Activated T-helper 2 cell treated with anti-CD3 and anti-CD28 coated beads, Interferon-gamma antibody, Interleukin-2, Interleukin-4, amounts not matched to agents 10 μg/mL and 5 μg/mL and 100 μg/mL, durations not matched to agents 14 hours and 24 hours and 36 hours (primary cell): Measurements from ENCODE around the gene CIART. TPM values are rescaled to one million over a fixed set of nuclear protein-coding genes. Genes with fewer than 3 reads are reported as not detected.
"Not testable (repeated sequence)": the region's sequence is repeated elsewhere in the genome, so short reads cannot be mapped to it uniquely, and the experiment has no call there.

Source experiments
- DNase-seq: peaks from one replicate; pipeline ENCODE4 v3.0.0; 2021; ENCODE audit warnings: low spot score
- H3K27ac Mint-ChIP-seq: one replicate; pipeline ENCODE4 v1.8.0; 2021; ENCODE audit warnings: mixed read lengths
- H3K27me3 Mint-ChIP-seq: one replicate; pipeline ENCODE4 v1.8.0; 2021; ENCODE audit warnings: low read depth, mixed read lengths
- H3K36me3 Mint-ChIP-seq: one replicate; pipeline ENCODE4 v1.8.0; 2021; ENCODE audit warnings: low read depth, mixed read lengths
- H3K4me1 Mint-ChIP-seq: one replicate; pipeline ENCODE4 v1.8.0; 2021; ENCODE audit warnings: low read depth, mixed read lengths
- H3K4me3 Mint-ChIP-seq: one replicate; pipeline ENCODE4 v1.8.0; 2021; ENCODE audit warnings: low read depth, mild to moderate bottlenecking, moderate library complexity, mixed read lengths
- H3K9me3 Mint-ChIP-seq: one replicate; pipeline ENCODE4 v1.8.0; 2021; ENCODE audit warnings: mixed read lengths
- intact Hi-C: fragments of 100-400 bp; cut with micrococcal nuclease; formaldehyde crosslinking; loops from one replicate; pipeline ENCODE4 v1.15.1; 2023
- total RNA-seq: library from RNA; stranded (reverse); gene quantifications from 2 replicates; pipeline ENCODE4 v1.2.3, GENCODE V29; 2022

CIART gene
- total RNA-seq, 1 donor from 2014 or later, result 4.2 TPM

DNA sequence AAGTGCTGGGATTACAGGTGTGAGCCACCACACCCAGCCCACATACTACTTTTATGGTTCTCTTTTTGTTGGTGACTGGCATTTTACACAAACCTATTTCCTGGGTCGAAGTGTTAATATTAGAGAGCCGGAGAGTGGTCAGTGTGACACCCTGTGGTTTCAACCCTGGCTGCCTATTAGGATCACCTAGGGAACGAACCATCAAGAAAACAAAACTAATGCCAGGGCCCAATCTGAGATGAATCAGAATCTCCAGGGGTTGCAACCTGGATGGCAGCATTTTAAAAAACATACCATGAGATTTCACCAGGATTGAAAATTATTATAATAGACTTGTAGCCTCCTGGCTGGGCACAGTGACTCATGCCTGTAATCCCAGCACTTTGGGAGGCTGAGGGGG, 17.4 kb downstream of the CIART start:
- Mint-ChIP-seq H3K4me1 (peaks cover 13% of the 10 kb centered on the region), H3K9me3 (no peaks in the 10 kb centered on the region), H3K4me3 (no peak overlapping the region), H3K36me3 (peaks cover 59% of the 10 kb centered on the region), H3K27me3 (no peaks in the 10 kb centered on the region), H3K27ac (no peak overlapping the region)
- DNase-seq, result no peak
- intact Hi-C loops, result no loop called here

DNA sequence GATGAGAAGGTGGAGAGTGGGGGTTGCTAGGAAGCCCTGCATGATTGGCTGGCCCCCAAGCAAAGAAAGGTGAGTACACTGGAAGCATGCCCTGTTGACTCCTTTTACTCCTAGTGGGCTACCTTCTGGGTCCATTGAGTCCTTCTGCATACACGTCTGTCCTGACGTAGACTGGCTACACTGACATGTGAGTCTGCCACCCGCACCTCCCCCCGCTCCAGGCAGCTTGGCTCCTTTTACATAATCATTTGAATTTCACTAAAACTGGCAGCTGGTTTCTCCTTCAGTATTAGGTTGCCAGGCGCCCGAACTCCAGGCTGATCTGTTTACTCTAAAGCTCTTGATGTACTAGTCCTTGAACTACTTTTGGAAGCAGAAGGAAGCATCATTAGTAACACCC, 20.0 kb downstream of the CIART start:
- peaks cover 46% of the 10 kb centered on the region for H3K36me3 Mint-ChIP-seq
- H3K4me3 Mint-ChIP-seq, result no peak overlapping the region
- DNase-seq, result no peak
- no peak overlapping the region for H3K27ac Mint-ChIP-seq
- H3K9me3 Mint-ChIP-seq, result no peaks in the 10 kb centered on the region
- intact Hi-C loops, result no loop called here
- H3K4me1 Mint-ChIP-seq, result no peaks in the 10 kb centered on the region
- H3K27me3 Mint-ChIP-seq, result no peaks in the 10 kb centered on the region

DNA sequence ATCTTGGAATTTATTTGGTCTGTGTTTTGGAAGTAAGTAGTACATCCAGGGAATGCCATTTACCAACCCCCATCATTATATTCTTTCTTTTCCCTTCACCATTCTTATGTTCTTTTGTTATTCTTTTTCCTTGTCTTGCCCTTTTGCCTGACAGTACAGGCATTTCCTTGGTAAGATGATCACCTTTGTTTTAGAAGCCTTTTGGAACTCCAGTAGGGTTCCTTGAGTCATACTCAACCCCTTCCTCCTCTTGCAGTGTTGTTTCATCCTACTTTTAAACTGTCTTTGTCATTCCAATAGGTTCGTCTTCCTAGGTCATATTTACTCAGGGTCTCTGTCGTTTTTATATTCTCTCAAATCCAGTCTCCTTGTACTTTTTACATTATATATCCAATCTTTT, 20.5 kb downstream of the CIART start:
- Mint-ChIP-seq H3K27me3 (no peaks in the 10 kb centered on the region), H3K27ac (no peak overlapping the region), H3K9me3 (no peaks in the 10 kb centered on the region), H3K4me3 (no peak overlapping the region), H3K36me3 (peaks cover 44% of the 10 kb centered on the region), H3K4me1 (no peaks in the 10 kb centered on the region)
- no peak for DNase-seq
- intact Hi-C loops, result no loop called here

DNA sequence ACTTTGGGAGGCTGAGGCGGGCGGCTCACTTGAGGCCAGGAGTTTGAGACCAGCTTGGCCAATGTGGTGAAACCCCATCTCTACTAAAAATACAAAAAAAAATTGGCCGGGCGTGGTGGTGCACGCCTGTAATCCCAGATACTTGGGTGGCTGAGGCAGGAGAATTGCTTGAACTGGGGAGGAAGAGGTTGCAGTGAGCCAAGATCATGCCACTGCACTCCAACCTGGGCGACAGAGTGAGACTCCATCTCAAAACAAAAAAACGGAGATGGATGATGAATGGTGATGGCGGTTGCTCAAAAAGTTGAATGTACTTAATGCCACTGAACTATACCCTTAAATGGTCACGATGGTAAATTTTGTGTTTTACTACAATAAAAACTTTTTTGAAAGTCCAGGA, 26.2 kb downstream of the CIART start:
- H3K4me1 Mint-ChIP-seq, H3K9me3 Mint-ChIP-seq, H3K27ac Mint-ChIP-seq, intact Hi-C loops, DNase-seq, H3K27me3 Mint-ChIP-seq, H3K4me3 Mint-ChIP-seq: not testable (repeated sequence)
- H3K36me3 Mint-ChIP-seq, result peaks cover 19% of the 10 kb centered on the region

DNA sequence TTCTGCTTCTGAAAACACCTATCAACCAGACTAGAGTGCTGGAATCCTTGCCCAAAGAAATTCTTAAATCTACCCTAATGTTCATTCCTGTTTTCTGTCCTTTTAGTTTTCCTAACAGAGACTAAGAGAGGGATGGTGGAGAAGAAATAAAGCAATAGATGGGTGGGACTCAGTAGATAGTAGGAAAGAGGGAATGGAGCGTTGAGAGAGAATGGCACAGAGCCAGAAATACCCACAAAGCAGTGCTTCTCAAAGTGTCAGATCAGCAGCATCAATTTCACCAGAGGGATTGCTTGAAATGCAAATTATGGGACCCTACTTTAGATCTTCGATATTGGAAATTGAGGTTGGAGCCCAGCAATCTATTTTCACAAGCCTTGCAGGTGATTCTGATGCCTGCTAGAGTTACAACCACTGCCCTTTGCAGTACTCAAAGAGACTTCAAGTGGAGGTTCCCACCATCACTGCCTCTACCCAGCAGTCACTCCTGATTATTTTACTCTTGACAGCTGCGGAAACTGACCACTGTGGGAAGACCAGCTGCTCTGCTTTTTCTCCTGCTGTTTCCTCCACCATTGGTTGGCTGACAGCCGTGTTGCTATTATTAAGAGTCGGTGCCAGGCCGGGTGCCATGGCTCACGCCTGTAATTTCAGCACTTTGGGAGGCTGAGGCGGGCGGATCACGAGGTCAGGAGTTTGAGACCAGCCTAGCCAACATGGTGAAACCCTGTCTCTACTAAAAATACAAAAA, 27.6 kb downstream of the CIART start:
- Mint-ChIP-seq H3K27ac (no peak overlapping the region), H3K4me1 (no peaks in the 10 kb centered on the region), H3K27me3 (no peaks in the 10 kb centered on the region), H3K9me3 (no peaks in the 10 kb centered on the region), H3K4me3 (no peak overlapping the region), H3K36me3 (peaks cover 18% of the 10 kb centered on the region)
- DNase-seq, result no peak
- intact Hi-C loops, result no loop called here

DNA sequence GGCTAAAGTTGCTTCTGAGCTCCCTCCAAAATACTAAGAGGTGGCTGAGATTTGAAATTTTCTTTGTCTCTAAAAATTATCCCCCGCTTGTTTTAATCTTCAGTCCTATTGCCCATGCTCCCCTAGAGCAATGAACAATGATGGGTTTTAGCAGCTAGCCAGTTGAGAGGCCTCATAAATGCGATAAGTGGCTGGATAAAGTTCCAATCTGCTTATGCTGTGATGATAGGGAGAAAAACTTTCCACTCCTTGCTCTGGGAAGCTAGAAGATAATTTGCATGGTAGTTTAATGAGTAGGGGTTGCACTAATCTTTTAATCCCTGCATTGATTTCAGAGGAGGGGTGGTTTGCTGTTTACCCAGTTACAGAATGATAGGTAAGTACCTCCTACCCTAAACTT, 29.4 kb downstream of the CIART start:
- DNase-seq, result no peak
- Mint-ChIP-seq H3K36me3 (peaks cover 13% of the 10 kb centered on the region), H3K9me3 (no peaks in the 10 kb centered on the region), H3K4me1 (no peaks in the 10 kb centered on the region), H3K27ac (no peak overlapping the region), H3K4me3 (no peak overlapping the region), H3K27me3 (no peaks in the 10 kb centered on the region)
- intact Hi-C loops, result no loop called here

DNA sequence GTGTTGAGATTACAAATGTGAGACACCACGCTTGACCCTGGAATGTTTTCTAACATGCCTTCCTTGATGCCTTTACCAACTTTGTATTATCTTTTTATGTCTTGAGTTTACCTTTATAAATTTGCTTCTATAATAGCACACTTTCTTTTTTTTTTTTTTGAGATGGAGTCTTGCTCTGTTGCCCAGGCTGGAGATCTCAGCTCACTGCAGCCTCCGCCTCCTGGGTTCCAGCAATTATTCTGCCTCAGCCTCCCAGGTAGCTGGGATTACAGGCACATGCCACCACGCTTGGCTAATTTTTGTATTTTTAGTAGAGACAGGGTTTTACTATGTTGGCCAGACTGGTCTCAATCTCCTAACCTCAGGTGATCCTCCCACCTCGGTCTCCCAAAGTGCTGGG, 32.3 kb downstream of the CIART start:
- H3K4me3 Mint-ChIP-seq, H3K9me3 Mint-ChIP-seq, H3K27me3 Mint-ChIP-seq, DNase-seq, H3K27ac Mint-ChIP-seq, H3K36me3 Mint-ChIP-seq, intact Hi-C loops, H3K4me1 Mint-ChIP-seq: not testable (repeated sequence)

DNA sequence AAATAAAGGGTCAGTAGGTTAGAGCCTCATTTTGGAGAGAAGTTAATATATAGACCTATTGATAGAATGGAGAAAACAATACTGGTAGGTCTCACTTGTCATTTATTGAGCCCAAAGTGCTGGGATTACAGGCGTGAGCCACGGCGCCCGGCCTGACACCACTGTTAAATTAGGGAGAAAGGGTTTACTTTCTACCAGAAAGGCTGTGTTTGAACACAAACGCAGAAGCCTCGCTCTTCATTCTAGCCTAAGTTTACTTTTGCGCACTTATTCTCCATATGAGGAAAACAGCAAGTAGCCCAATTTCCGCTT, 38.3 kb downstream of the CIART start:
- intact Hi-C loops, result no loop called here
- H3K4me3 Mint-ChIP-seq, result peak overlapping the region; percentile 100
- DNase-seq, result no peak
- H3K36me3 Mint-ChIP-seq, result peaks cover 33% of the 10 kb centered on the region
- H3K9me3 Mint-ChIP-seq, result no peaks in the 10 kb centered on the region
- H3K4me1 Mint-ChIP-seq, result peaks cover 12% of the 10 kb centered on the region
- peak overlapping the region; percentile 99 for H3K27ac Mint-ChIP-seq
- H3K27me3 Mint-ChIP-seq, result no peaks in the 10 kb centered on the region

DNA sequence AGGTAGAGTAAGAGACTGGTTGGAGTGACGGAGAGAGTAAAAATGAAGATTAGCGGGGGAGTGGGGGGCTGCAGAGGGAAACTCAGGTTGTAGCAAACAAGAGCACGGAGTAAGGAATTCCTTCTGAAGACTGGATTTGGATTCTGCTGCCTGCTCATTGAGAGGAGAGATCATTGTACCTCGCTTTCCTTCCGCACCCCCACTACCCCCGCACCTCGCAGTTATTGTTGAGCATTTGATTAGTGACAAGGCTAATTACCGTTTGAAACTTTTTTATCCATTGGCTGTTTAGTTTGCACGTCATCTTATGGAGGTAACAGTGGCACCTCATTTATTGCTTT, 39.4 kb downstream of the CIART start:
- Mint-ChIP-seq H3K9me3 (no peaks in the 10 kb centered on the region), H3K4me1 (peaks cover 18% of the 10 kb centered on the region), H3K36me3 (peaks cover 45% of the 10 kb centered on the region), H3K4me3 (peak overlapping the region; percentile 100), H3K27ac (peak overlapping the region; percentile 99), H3K27me3 (no peaks in the 10 kb centered on the region)
- DNase-seq, result no peak
- intact Hi-C loops, result loop anchor here (1.0 kb wide), 3 partner anchors 42 to 87 kb away; no protein-coding TSS in a partner anchor

DNA sequence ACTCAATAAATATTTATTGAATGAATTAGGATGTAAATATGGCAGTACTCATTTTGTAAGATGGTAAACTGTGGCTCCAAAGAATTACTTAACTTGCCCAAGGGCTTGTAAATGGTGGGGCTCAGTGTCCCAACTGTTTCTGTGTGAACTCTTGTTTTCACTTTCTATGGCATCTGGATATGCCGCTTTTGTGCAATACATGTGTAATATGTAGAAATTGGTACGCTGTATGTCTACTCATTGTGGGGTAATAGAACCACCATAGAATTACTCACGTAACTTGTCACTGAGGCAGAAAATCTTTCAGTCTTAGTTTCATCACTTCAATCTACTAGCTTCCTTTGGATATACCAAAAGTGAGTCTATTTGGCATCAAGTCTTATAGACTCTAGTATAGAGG, 40.0 kb downstream of the CIART start:
- H3K27ac Mint-ChIP-seq, result peak overlapping the region; percentile 99
- H3K4me3 Mint-ChIP-seq, result peak overlapping the region; percentile 100
- no peaks in the 10 kb centered on the region for H3K27me3 Mint-ChIP-seq

DNA sequence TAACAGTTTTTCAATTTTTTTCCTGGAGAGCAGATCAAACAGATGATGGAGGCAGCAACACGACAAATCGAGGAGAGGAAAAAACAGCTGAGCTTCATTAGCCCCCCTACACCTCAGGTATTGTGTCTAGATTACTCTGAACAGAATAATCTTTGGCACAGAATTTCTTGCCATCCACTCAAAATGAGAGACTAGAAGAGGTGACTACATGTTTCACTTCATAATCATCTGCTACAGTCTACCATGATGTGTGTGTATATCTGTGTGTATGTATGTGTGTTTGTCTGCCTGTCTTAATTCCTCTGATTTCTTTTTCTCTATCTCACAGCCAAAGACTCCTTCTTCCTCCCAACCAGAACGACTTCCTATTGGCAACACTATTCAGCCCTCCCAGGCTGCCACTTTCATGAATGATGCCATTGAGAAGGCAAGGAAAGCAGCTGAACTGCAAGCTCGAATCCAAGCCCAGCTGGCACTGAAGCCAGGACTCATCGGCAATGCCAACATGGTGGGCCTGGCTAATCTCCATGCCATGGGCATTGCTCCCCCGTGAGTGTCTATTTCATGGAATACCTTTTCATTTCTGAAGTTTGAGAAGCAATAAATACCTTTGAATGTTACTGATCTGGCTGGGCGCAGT, 50.4 kb downstream of the CIART start:
- Mint-ChIP-seq H3K4me1 (peaks cover 2% of the 10 kb centered on the region), H3K27ac (no peak overlapping the region)

More for the DNA sequence above, 40.0 kb downstream of the CIART start:
- intact Hi-C loops, result no loop called here
- Mint-ChIP-seq H3K4me1 (peaks cover 18% of the 10 kb centered on the region), H3K36me3 (peaks cover 50% of the 10 kb centered on the region), H3K9me3 (no peaks in the 10 kb centered on the region)
- DNase-seq, result no peak

More for the DNA sequence above, 50.4 kb downstream of the CIART start:
- Mint-ChIP-seq H3K36me3 (peaks cover 71% of the 10 kb centered on the region), H3K9me3 (no peaks in the 10 kb centered on the region), H3K4me3 (no peak overlapping the region), H3K27me3 (no peaks in the 10 kb centered on the region)
- no peak for DNase-seq
- intact Hi-C loops, result no loop called here
